ENCODE data around the gene C1orf116. TPM values are rescaled to one million over a fixed set of nuclear protein-coding genes. Genes with fewer than 3 reads are reported as not detected.

The C1orf116 gene
- total RNA-seq, 2 donors from 2014 or later, result 36.5 to 107 TPM

GRCh38 chr1:207073906-207074820 lies 41.6 kb upstream of the C1orf116 start:
- no peak for DNase-seq (ENCODE audit: low spot score)
- WGBS, result 50% methylated on average over 4 of the region's 4 CpGs
- Histone ChIP-seq H3K27ac (no peak overlapping the region), H3K4me3 (no peak overlapping the region), H3K27me3 (replicated peaks; ENCODE audit: insufficient read depth) (no peaks in the 10 kb centered on the region), H3K36me3 (peaks cover 0 to 3% of the 10 kb centered on the region in 2 donors), H3K4me1 (replicated peaks) (no peaks in the 10 kb centered on the region), H3K9me3 (no peaks in the 10 kb centered on the region)
- intact Hi-C loops (cut with DNase I), result no loop called here
- no peak for TF ChIP-seq POLR2AphosphoS5 (IDR thresholded peaks at IDR 0.05)
- TF ChIP-seq CTCF (IDR thresholded peaks at IDR 0.05), result no peak
- TF ChIP-seq POLR2A (IDR thresholded peaks at IDR 0.05), result no peak

GRCh38 chr1:207072233-207072632 lies 39.7 kb upstream of the C1orf116 start:
- Histone ChIP-seq H3K4me3 (no peak overlapping the region), H3K27ac (no peak overlapping the region), H3K27me3 (replicated peaks; ENCODE audit: insufficient read depth) (no peaks in the 10 kb centered on the region), H3K36me3 (peaks cover 0 to 3% of the 10 kb centered on the region in 2 donors), H3K4me1 (replicated peaks) (no peaks in the 10 kb centered on the region), H3K9me3 (no peaks in the 10 kb centered on the region)
- 88% methylated on average over 8 of the region's 8 CpGs for WGBS
- no peak for TF ChIP-seq CTCF (IDR thresholded peaks at IDR 0.05)
- no peak for TF ChIP-seq POLR2A (IDR thresholded peaks at IDR 0.05)
- TF ChIP-seq POLR2AphosphoS5 (IDR thresholded peaks at IDR 0.05), result no peak
- intact Hi-C loops (cut with DNase I), result no loop called here
- DNase-seq (ENCODE audit: low spot score), result no peak

- 87% methylated on average over 6 of the region's 6 CpGs for WGBS
- H3K9me3 ChIP-seq, result no peaks in the 10 kb centered on the region
- no peak for DNase-seq (ENCODE audit: low spot score)
- no peaks in the 10 kb centered on the region for H3K27me3 ChIP-seq (replicated peaks; ENCODE audit: insufficient read depth)
- intact Hi-C loops (cut with DNase I), result no loop called here
- H3K27ac ChIP-seq, result no peak overlapping the region
- H3K36me3 ChIP-seq, result peaks cover 0 to 3% of the 10 kb centered on the region in 2 donors
- no peak overlapping the region for H3K4me3 ChIP-seq
- TF ChIP-seq POLR2AphosphoS5 (IDR thresholded peaks at IDR 0.05) (no peak), POLR2A (IDR thresholded peaks at IDR 0.05) (no peak), CTCF (IDR thresholded peaks at IDR 0.05) (no peak)
- no peaks in the 10 kb centered on the region for H3K4me1 ChIP-seq (replicated peaks)
Measured at GRCh38 chr1:207071426-207071825, 38.9 kb upstream of the C1orf116 start.

DNA sequence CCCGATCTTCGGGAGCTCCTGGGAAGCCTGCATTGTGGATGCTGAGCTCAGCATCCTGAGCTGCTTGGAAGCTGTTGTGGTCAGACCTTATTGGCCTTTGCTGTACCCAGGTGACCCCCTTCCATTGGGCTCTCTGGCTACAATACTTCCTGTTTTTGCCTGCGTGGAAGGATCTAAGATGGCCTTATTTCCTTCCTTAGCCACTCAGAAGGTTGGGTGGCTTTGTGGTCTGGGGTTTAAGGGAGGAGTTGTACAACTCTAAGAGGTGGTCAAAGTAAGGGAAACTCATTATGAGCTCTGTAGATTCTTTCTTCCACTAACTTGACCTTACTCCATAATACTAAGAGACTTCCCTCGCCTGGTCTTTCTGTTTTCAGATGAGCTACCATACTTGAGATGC lies 38.3 kb upstream of the C1orf116 start:
- H3K9me3 ChIP-seq, result no peaks in the 10 kb centered on the region
- H3K36me3 ChIP-seq, result peaks cover 0 to 3% of the 10 kb centered on the region in 2 donors
- H3K27ac ChIP-seq, result no peak overlapping the region
- intact Hi-C loops (cut with DNase I), result no loop called here
- 93% methylated on average over 4 of the region's 4 CpGs for WGBS
- no peaks in the 10 kb centered on the region for H3K27me3 ChIP-seq (replicated peaks; ENCODE audit: insufficient read depth)
- no peak for DNase-seq (ENCODE audit: low spot score)
- H3K4me3 ChIP-seq, result no peak overlapping the region
- TF ChIP-seq POLR2A (IDR thresholded peaks at IDR 0.05) (no peak), POLR2AphosphoS5 (IDR thresholded peaks at IDR 0.05) (no peak), CTCF (IDR thresholded peaks at IDR 0.05) (no peak)
- H3K4me1 ChIP-seq (replicated peaks), result no peaks in the 10 kb centered on the region

Data from prostate gland (tissue), 2 donors.